ENCODE results near the gene ZC3H18.

GRCh38 chr16:88527937-88528743 is 42.1 kb upstream of the ZC3H18 start:
- TF ChIP-seq YY1 (IDR thresholded peaks at IDR 0.05; ENCODE audit: insufficient read depth, insufficient read length) (no peak), SUZ12 (IDR thresholded peaks at IDR 0.05; ENCODE audit: extremely low read depth, insufficient read depth, insufficient read length) (no peak)
